NB4 (cell line): Measurements from ENCODE around the gene PIGT.

Experiments used
- CTCF ChIP-seq: IDR thresholded peaks from one replicate; pipeline ENCODE4 v1.5.1; 2012; ENCODE audit warnings: low read depth, low read length
- MAX ChIP-seq: IDR thresholded peaks from 2 replicates; pipeline ENCODE4 v1.6.1; 2011; ENCODE audit warnings: low read depth, low read length
- POLR2A ChIP-seq: IDR thresholded peaks from 2 replicates; pipeline ENCODE4 v1.6.1; 2011; ENCODE audit warnings: mild to moderate bottlenecking; ENCODE audit not compliant: insufficient read length; ENCODE audit errors: extremely low read depth

GRCh38 chr20:45465491-45466266 is 49.7 kb downstream of the PIGT start:
- TF ChIP-seq MAX (no peak), POLR2A (no peak), CTCF (no peak)
